Measurements from ENCODE around the gene ENO1.
"Not testable (repeated sequence)": the region's sequence is repeated elsewhere in the genome, so short reads cannot be mapped to it uniquely, and the experiment has no call there.

- not testable (repeated sequence) for TF ChIP-seq EZH2 (IDR thresholded peaks at IDR 0.05); FOXP2 (optimal IDR thresholded peaks at IDR 0.05; ENCODE audit: control extremely low read depth, extremely low read length, insufficient read depth)
Measured at GRCh38 chr1:8896775-8897174, 18.3 kb upstream of the ENO1 start.
